Uterus (tissue), 4 donors: ENCODE results near the gene PPFIBP1. TPM values are rescaled to one million over a fixed set of nuclear protein-coding genes. Genes with fewer than 3 reads are reported as not detected.

ENCODE experiments used
- DNase-seq, 2 donors: peaks; one replicate each; pipeline ENCODE4 v3.0.0-alpha.2; 2019 to 2020
- H3K27ac ChIP-seq, 2 donors: fragments of 200-600 bp; sonication (generic); 1 replicate in 1 of 2; 2 replicates in 1 of 2; pipeline ENCODE4 v1.5.1; 2016 to 2018
- H3K27me3 ChIP-seq, 2 donors: fragments of 200-600 bp; sonication (generic); one replicate each; pipeline ENCODE4 v1.5.1; 2018 to 2019; ENCODE audit warnings: control low read depth in 1 of 2
- H3K36me3 ChIP-seq, 2 donors: fragments of 200-600 bp; sonication (generic); one replicate each; pipeline ENCODE4 v1.5.1; 2019; ENCODE audit warnings: control low read depth in 1 of 2
- H3K4me1 ChIP-seq, 2 donors: fragments of 200-600 bp; sonication (generic); one replicate each; pipeline ENCODE4 v1.5.1; 2018 to 2019; ENCODE audit warnings: control low read depth in 1 of 2
- H3K4me3 ChIP-seq, 2 donors: fragments of 200-600 bp; sonication (generic); 1 replicate in 1 of 2; 2 replicates in 1 of 2; pipeline ENCODE4 v1.5.1; 2018 to 2019; ENCODE audit warnings: mild to moderate bottlenecking in 1 of 2
- H3K9me3 ChIP-seq, 2 donors: fragments of 200-600 bp; sonication (generic); one replicate each; pipeline ENCODE4 v1.5.1; 2019; ENCODE audit warnings: control low read depth in 1 of 2
- POLR2A ChIP-seq, 2 donors: fragments of 450-650 bp; IDR thresholded peaks; one replicate each; pipeline ENCODE4 v1.6.1; 2016; ENCODE audit warnings: antibody characterized with exemption in 2 of 2, mild to moderate bottlenecking in 1 of 2, moderate library complexity in 1 of 2
- intact Hi-C: fragments of 100-400 bp; cut with DNase I; formaldehyde crosslinking; loops from one replicate; pipeline ENCODE4 v1.15.1; 2023; ENCODE audit warnings: low total_unique reads
- total RNA-seq, 4 donors: library from RNA; depleted of rRNA in 3 of 4; stranded (reverse); fragments of >200 nt in 3 of 4; gene quantifications; one replicate each; pipeline versions ENCODE4 v1.1.0 to v1.2.4, GENCODE V29; 2014 to 2023
- TF ChIP-seq, protein P1 (sequence below), 4 experiments: fragments of 200-600 bp in 2 of 4; fragments of 450-650 bp in 2 of 4; sonication (generic) in 2 of 4; IDR thresholded peaks; one replicate each; pipeline ENCODE4 v1.5.1; 2016 to 2019; ENCODE audit warnings: antibody characterized with exemption in 4 of 4, mild to moderate bottlenecking in 2 of 4, moderate library complexity in 1 of 4
- donor health status: DM: yes; HTN: yes; CAD: no.

The PPFIBP1 gene
- total RNA-seq, 4 donors from 2014 or later: 43.8 to 139 (median 82.7) TPM

- H3K4me1 ChIP-seq: peaks cover 3 to 17% of the 10 kb centered on the region in 2 donors
- no peaks in the 10 kb centered on the region for H3K27me3 ChIP-seq
- H3K4me3 ChIP-seq: no peak overlapping the region
- intact Hi-C loops: no loop called here
- H3K27ac ChIP-seq: peak overlapping the region; percentile 70 to 76
- TF ChIP-seq, protein P1, sequence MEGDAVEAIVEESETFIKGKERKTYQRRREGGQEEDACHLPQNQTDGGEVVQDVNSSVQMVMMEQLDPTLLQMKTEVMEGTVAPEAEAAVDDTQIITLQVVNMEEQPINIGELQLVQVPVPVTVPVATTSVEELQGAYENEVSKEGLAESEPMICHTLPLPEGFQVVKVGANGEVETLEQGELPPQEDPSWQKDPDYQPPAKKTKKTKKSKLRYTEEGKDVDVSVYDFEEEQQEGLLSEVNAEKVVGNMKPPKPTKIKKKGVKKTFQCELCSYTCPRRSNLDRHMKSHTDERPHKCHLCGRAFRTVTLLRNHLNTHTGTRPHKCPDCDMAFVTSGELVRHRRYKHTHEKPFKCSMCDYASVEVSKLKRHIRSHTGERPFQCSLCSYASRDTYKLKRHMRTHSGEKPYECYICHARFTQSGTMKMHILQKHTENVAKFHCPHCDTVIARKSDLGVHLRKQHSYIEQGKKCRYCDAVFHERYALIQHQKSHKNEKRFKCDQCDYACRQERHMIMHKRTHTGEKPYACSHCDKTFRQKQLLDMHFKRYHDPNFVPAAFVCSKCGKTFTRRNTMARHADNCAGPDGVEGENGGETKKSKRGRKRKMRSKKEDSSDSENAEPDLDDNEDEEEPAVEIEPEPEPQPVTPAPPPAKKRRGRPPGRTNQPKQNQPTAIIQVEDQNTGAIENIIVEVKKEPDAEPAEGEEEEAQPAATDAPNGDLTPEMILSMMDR (IDR thresholded peaks at IDR 0.05): no peak
- no peak for TF ChIP-seq POLR2A (IDR thresholded peaks at IDR 0.05)
- H3K36me3 ChIP-seq: no peaks in the 10 kb centered on the region
- no peak for DNase-seq
- H3K9me3 ChIP-seq: no peaks in the 10 kb centered on the region
Measured at GRCh38 chr12:27548301-27549199, 24.5 kb downstream of the PPFIBP1 start.

GRCh38 chr12:27549236-27549800 lies 25.3 kb downstream of the PPFIBP1 start:
- no peaks in the 10 kb centered on the region for H3K9me3 ChIP-seq
- H3K27ac ChIP-seq: peak overlapping the region; percentile 70 to 76
- DNase-seq: no peak
- H3K27me3 ChIP-seq: no peaks in the 10 kb centered on the region
- intact Hi-C loops: no loop called here
- H3K36me3 ChIP-seq: no peaks in the 10 kb centered on the region
- no peak overlapping the region for H3K4me3 ChIP-seq
- TF ChIP-seq, protein P1 (IDR thresholded peaks at IDR 0.05): no peak
- TF ChIP-seq POLR2A (IDR thresholded peaks at IDR 0.05): no peak
- H3K4me1 ChIP-seq: peaks cover 8 to 17% of the 10 kb centered on the region in 2 donors

DNA sequence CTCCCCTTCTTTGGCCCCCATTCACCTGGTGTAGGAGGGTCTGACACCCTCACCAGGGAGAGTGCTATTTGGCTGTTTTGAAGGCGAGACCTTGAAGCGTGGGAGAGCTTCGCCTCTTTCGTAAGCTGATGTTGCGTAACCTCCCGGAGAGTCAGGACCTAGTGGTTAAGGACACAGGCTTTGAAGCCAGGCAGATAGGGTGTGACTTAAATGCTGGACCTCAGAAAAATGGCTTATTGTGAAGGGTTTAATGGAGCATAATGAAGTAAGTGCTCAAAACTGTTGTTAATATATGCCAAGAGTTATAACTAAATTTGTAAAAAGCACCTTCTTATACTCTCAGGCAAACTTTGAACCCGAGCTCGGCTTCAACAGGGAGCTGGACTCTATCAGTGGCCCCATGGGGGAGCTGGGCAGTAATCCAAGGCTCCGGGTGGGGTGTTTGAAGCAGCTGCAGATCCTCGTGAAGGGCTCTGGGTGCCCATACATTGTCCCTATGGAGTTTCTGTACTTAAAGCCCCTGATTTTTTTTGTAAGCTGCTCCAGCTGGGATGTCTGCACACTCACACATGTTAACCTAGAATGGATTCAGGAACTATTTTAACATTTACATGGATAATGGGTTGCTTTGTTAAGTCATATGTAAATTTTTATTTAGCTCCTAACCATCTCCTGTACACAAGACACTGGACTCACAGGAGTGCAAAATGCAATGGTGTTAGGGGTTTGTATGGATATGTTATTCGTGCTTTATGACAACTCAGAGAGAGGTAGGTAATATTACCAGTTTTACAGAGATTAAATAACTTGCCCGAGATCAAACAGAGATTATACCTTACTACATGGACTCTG lies 26.0 kb downstream of the PPFIBP1 start:
- intact Hi-C loops: no loop called here
- H3K36me3 ChIP-seq: no peaks in the 10 kb centered on the region
- H3K27me3 ChIP-seq: no peaks in the 10 kb centered on the region
- H3K4me1 ChIP-seq: peaks cover 11 to 20% of the 10 kb centered on the region in 2 donors
- peak overlapping the region; percentile 70 to 76 for H3K27ac ChIP-seq
- peak; percentile 88 to 94 for DNase-seq
- TF ChIP-seq, protein P1 (IDR thresholded peaks at IDR 0.05): no peak
- no peak for TF ChIP-seq POLR2A (IDR thresholded peaks at IDR 0.05)
- no peak overlapping the region for H3K4me3 ChIP-seq
- no peaks in the 10 kb centered on the region for H3K9me3 ChIP-seq

- intact Hi-C loops: no loop called here
- Histone ChIP-seq H3K4me1 (peaks cover 11 to 20% of the 10 kb centered on the region in 2 donors), H3K27me3 (no peaks in the 10 kb centered on the region), H3K27ac (peak overlapping the region; percentile 70 to 76), H3K9me3 (no peaks in the 10 kb centered on the region), H3K4me3 (no peak overlapping the region), H3K36me3 (no peaks in the 10 kb centered on the region)
- no peak for DNase-seq
- TF ChIP-seq POLR2A (IDR thresholded peaks at IDR 0.05): no peak
- TF ChIP-seq, protein P1 (IDR thresholded peaks at IDR 0.05): no peak
Measured at GRCh38 chr12:27550653-27550975, 26.6 kb downstream of the PPFIBP1 start.
